Sigmoid colon (tissue), 4 donors: ENCODE measurements around the gene ENAH.

Experiments
- EP300 ChIP-seq, 4 donors: sonication (generic); formaldehyde crosslinking; IDR thresholded peaks; one replicate each; pipeline ENCODE4 v1.6.1; 2017; ENCODE audit warnings: antibody characterized with exemption in 4 of 4
- POLR2A ChIP-seq, 2 donors: fragments of 450-650 bp; IDR thresholded peaks; one replicate each; pipeline ENCODE4 v1.6.1; 2016; ENCODE audit warnings: antibody characterized with exemption in 2 of 2, mild to moderate bottlenecking in 2 of 2, moderate library complexity in 2 of 2
- TF ChIP-seq, protein P1 (sequence below), 4 experiments: fragments of 450-650 bp in 3 of 4; fragments of 200-600 bp in 1 of 4; IDR thresholded peaks; one replicate each; pipeline ENCODE4 v1.5.1; 2016 to 2019; ENCODE audit warnings: antibody characterized with exemption in 4 of 4, mild to moderate bottlenecking in 3 of 4, moderate library complexity in 2 of 4

DNA sequence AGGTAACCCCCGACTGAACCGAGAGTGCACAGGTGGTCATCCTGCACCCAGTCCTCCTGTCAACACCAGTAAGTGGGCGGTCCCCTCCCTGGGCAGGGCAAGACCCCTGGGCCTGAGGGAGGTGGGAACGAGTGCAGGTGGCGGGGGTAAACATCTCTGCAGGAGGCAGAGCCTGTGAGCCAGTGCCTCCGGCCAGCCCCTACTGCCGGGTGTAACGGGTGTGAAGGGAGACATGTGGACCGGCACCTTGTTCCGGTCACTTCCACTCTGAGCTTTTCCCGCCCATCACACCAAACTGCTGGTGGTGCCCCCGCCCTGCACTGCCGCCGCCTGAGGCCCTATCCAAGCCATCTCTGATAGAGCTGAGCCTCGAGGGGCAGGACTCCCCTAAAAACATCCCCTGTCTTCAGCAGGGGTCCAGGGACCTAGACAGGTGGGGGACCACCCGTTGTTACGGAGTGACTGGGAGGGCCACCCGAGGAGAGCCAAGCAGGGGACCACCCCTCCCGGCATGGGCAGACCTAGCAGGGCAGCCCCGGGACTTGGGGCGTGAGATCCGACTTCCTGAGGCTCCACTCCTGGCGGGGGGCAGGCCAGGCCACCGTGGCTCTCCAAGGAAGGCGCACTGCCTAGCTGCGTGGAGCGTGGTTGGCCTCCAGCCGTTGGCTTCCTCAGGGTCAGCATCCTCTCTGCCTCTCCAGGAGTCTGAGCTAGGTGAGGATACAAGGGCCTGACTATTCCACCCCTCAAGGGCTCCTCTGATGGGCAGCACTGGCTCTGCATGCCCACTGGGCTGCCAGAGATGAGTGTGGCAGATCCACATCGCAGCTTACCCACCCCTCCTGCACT is 181.2 kb downstream of the ENAH start:
- TF ChIP-seq, protein P1, sequence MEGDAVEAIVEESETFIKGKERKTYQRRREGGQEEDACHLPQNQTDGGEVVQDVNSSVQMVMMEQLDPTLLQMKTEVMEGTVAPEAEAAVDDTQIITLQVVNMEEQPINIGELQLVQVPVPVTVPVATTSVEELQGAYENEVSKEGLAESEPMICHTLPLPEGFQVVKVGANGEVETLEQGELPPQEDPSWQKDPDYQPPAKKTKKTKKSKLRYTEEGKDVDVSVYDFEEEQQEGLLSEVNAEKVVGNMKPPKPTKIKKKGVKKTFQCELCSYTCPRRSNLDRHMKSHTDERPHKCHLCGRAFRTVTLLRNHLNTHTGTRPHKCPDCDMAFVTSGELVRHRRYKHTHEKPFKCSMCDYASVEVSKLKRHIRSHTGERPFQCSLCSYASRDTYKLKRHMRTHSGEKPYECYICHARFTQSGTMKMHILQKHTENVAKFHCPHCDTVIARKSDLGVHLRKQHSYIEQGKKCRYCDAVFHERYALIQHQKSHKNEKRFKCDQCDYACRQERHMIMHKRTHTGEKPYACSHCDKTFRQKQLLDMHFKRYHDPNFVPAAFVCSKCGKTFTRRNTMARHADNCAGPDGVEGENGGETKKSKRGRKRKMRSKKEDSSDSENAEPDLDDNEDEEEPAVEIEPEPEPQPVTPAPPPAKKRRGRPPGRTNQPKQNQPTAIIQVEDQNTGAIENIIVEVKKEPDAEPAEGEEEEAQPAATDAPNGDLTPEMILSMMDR (IDR thresholded peaks at IDR 0.05), result no peak
- no peak for TF ChIP-seq POLR2A (IDR thresholded peaks at IDR 0.05)
- no peak for TF ChIP-seq EP300 (IDR thresholded peaks at IDR 0.05)
